Stimulated activated CD8-positive, alpha-beta memory T cell treated with anti-CD3 and anti-CD28 coated beads, Interleukin-7, amount 100 ng/mL, for 4 hours (primary cell): ENCODE data around the gene CD82.
"Not testable (repeated sequence)": the region's sequence is repeated elsewhere in the genome, so short reads cannot be mapped to it uniquely, and the experiment has no call there.

Experiments used
- DNase-seq, 2 donors: peaks; one replicate each; pipeline ENCODE4 v3.0.0-alpha.2; 2020; ENCODE audit warnings: low read depth in 2 of 2

Gene CD82

DNA sequence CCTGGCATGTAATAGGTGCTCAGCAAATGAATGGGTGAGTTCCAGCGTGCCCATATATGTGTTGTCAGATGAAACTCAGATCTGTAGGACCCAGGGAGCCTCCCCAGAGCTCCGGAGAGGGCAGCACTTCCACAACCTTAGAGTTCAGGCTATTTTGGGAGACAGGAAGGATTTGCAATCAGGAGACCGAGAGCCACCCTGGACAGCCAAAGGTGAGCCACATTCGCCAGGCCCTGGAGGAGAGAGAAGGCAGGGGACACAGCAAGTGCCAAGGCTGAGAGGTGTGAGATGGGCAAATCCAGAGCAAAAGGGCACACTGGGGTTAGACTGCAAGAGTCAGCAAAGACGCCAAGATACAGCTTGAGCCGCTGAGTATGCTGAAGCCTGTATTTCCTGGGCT is 66.4 kb downstream of the CD82 start:
- no peak for DNase-seq

DNA sequence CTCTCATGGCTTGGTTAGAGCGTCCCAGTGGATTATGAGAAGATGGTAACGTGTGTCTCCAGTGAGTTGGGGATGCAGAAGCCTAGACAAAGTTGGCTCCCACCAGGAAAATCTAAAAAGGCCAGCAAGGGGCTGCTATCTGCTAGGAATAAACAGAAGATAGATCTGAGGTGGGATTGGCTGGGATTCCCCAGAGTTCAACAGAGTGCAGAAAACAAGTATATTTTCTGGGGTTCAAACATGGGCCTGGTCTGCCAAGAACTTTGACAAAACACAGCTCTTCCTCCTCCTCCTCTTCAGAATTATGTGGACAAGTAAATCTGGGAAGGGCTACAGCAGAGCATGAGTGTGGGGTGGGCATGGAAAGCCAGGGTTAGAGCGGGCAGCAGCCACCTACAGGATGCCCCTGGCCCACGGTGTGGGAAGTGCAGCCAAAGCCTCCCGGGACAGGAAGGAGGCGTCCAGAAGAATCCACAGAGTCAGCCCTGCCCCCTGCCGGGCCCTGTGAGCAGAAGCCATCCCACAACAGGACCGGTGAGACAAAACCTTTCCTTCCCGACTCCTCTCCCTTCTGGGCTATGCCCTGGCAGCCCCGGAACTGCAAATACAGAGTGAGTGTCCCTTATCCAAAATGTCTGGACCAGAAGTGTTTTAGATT is 67.1 kb downstream of the CD82 start:
- DNase-seq, result no peak

DNA sequence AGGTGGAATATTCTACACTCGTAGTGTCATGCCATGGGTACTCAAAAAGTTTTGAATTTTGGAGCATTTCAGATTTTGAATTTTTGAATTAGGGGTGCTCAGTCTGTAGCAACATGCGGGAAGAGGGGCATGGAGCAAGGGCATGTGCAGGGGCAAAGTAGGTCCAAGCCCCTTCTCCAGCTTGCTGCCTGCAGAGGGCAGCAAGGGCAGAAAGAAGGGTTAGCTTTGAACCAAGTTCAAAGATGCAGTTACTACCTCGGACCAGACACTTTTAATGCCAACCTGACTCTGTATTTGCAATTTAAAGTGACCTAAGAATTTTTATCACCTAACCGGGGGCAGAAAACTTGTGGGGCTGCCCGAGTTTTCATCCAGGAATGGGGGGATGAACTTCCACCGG is 68.2 kb downstream of the CD82 start:
- no peak for DNase-seq

DNA sequence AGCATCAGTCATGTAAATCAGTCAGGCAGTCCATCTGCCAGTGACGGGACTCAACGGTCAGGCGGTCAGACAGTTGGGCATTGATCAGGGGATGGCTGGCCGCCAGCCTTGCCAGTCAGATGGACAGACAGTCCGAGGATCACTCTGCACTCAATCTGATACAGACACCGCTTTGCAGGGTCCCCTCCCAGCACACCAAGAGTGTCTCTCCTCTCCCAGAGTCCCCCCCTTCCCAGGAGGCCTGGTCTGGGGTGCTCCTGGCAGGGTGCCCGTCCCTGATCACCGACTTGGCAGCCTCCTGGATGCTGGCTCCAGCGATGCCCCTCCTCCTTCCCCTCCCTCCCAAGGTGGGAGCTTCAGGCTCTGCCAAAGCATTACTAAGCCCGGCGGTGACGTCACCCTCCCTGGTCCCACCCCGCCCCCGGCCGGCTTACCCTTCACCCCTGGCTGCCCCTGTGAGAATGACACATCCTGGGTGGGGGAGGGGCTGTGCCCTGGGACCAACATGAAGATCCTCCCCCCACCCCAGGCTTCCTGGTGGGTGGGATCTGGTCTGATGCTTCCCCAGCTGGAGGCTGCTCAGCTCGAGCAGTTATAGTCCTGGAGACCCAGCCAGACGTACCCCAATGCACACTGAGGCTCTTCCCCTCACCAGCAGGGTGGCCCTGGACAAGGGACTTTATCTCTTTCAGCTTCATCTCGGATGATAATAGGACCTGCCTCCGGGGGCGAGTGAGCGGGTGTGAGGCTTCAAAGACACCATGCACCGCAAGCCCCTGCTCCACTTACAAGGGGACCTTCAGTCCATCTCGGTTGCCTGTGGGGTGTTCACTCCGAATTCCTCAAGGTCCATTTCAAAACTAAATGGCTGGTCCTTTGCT is 69.2 kb downstream of the CD82 start:
- DNase-seq, result no peak

DNA sequence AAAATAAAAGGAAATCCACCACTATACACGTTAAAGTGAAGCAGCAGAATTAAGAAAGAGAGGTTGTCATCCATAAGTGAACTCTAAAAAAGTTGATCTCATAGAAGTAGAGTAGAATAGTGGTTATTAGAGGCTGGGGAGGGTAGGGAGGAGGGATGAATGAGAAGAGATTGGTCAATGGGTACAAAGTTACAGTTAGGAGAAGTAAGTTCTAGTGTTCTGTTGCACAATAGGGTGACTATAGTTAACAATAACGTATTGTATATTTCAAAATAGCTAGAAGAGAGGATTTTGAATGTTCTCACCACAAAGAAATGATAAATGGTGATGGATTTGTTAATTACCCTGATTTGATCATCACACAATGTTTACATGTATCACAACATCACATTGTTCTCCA is 72.0 kb downstream of the CD82 start:
- DNase-seq, result no peak

DNA sequence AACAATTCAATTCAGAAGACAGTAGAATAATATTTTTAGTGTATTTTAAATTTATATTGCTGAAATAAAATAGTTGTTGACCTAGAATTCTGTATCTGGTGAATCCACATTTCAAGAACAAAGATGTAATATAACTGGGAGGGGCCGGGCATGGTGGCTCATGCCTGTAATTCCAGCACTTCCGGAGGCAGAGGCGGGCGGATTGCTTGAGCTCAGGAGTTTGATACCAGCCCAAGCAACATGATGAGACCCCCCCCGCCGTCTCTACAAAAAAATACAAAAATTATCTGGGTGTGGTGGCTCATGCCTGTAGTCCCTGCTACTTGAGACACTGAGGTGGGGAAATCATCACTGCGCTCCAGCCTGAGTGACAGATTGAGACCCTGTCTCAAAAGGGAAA is 72.6 kb downstream of the CD82 start:
- DNase-seq, result no peak

DNA sequence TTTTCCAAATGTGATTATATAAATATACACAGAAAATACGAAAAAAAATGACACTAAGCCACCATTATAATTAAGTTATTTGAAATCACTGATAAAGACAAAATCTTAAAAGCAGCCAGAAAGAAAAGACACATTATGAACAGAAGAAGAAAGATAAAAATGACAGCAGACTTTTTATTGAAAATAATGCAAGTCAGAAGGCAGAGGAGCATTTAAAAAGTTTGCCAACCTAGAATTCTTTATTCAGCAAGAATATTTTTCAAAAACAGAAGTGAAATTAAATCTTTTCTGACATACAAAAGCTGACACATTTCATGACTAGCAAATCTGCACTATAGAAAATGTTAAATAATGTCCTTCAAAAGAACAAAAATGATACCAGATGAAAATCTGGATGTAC is 77.8 kb downstream of the CD82 start:
- no peak for DNase-seq

DNA sequence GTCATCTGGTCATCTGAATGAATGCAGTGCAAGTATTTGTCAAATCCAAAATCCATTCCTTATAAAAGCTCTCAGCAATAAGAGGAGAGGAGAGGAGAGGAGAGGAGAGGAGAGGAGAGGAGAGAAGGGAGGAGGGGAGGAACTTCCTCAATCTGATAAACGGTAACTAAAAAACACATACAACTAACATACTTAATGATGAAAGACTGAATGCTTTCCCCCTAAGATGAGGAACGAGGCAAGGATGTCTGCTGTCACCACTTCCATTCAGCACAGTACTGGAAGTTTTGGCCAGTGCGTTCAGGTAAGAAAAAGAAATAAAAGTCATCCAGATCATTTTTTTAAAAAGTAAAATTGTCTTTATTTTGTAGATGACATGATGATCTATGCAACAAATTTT is 80.4 kb downstream of the CD82 start:
- DNase-seq, result no peak

DNA sequence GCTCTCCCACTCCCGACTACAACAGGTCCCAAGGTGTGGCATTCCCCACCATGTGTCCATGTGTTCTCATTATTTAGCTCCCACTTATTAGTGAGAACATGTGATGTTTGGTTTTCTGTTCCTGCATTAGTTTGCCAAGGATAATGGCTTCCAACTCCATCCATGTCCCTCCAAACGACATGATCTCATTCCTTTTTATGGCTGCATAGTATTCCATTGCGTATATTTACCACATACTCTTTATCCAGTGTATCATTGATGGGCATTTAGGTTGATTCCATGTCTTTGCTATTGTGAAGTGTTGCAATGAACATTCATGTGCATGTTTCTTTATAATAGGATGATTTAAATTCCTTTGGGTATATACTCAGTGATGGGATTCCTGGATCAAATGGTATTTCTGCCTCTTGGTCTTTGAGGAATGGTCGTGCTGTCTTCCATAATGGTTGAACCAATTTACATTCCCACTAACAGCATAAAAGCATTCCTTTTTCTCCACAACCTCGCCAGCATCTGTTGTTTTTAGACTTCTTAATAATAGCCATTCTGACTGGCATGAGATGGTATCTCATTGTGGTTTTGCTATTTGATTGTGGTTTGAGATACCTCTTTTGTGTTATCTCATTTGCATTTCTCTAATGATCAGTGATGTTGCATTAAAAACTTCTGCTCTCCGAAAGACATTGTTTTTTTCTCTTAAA is 81.9 kb downstream of the CD82 start:
- DNase-seq, result not testable (repeated sequence)

DNA sequence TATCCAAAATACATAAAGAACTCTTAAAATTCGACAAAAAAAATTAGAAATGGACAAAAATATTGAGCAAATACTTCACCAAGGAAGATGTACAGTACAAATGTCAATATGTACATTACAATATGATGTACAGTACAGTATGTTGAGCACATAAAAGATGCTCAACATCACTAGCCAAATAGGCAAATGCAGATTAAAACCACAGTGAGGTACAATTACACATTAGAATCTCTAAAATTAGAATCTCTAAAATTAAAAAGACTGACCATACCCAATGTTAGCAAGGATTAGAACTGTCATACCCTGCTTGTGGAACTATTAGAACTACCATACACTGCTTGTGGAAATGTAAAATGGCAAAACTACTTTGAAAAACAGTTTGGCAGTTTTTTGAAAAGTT is 82.6 kb downstream of the CD82 start:
- no peak for DNase-seq

DNA sequence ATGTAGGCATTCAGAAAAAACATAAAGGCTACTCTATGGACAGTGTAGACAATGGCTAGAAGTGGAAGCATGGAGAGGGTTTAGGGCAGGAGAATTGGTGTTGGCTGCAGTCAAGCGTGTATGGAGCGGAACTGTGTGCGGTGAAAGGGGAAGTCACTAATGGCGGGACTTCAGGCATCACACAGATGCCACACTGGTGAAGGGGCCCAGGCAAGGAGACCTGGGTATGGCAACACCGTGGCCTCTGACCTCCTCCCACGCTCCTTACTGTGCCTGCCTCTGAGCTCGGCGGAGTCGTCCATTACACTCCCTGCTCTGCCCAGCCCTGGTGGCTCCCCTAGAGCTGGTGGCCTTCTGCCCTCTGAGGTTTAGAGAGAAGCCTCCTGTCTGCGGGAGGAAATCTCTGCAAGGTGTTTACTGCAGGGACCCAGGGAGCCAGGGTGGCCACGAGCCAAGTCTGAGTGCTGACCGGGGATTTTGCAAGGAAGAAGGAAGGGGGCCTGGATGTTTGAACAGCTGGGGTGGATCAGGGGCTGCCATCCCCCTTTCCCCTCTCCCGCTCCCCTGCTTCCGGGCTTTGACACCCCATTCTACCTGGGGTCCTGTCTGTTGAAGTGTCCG is 86.2 kb downstream of the CD82 start:
- DNase-seq, result no peak

DNA sequence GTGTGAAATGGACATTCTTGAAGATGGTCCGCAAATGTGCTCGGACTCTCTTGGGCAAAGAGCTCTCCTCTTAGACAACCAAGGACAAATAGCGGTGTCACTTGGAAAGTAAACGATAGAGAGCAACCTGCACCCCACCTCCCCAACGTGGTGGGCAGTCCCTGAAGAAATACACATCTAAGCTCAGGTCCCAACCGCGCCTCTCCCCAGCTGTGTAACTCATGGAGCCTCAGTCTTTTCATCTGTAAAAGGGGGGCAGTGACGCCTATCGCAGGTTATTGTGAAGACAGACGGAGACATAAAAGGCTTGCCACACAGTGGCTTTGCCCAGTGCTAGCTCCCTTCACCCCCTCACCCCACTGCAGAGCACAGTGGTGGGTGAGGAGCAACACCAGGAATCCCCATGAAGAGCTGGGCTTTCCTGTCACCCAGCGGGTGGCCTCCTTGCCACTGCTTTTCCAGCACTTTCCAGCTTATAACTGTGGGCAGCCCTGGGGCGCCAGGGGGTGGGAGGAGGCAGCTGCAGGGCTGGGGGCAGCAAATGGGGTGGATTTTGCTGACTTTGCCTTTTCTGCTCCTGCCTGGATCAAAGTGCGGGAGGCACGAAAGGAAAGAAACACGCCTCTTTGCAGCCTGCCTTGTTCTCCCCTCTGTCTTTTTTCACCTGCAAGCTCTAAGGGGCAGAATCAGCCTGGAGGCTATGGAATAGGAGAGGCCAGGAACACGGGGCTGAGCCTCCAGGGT is 87.6 kb downstream of the CD82 start:
- no peak for DNase-seq

DNA sequence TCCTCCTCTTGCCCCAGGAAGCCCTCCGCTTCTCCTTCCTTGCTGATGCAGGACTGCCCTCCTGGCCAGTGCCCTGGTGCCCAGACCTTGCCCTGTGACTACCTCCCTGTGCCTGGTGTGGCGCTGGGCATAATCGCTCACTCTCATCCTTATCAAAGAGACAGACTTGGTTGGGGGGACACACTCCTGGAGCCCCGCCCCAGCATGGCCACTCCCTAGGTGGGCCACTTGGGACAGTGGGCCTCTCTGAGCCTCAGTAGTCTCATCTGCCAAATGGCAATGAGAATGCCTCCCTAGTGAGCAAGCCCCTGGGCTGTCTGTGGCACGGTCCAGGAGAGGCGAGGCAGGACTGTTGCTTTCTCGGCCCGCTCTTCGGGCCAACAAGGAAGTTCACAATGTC is 88.6 kb downstream of the CD82 start:
- no peak for DNase-seq

DNA sequence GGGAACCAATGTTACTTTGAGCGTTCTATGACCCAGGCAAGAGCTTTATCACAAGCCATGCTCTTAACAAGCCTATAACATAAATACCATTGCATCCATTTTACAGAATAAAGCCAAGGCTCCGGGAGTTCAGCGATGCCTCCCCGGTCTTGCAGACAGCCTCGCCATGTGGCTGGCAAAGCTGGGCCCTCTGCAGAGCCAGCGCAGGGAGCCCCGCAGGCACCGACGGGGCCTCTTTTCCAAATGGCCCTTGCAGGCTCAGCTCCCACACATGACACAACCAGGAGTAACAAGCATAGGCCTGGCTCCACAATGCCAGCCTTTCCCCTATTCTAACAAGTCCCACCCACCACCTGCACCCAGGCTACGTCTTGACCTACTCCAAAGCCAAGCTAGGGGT is 89.1 kb downstream of the CD82 start:
- no peak for DNase-seq

DNA sequence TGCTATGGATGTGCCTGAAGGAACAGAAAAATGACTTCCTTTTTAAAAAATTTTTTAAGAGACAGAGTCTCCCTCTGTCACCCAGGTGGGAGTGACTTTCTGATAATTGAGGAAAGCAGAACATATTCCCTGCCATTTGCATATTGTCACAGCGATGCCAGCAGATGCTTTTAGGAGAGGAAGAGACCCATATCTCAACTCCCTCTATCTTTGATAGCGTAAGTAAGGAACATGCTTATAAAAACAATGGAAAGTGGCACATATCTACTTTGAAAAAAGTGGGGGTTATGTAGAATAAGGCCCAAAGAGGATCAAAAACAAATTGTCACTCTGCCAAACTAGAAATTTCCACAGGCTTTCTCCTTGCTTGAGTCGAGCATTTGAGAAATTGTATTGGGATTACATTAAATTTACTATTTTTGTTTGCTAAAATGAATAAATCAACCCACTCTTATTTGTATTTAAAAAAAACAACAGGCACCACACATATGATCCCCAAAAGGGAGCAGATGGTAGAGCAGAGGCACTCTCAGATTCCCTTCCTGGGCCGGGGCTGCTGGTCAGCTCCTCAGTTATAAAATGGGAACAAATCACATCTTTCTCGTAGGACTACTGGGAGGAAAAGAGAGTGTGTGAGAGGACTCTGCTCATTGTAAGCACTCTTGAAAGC is 92.5 kb downstream of the CD82 start:
- DNase-seq, result no peak

DNA sequence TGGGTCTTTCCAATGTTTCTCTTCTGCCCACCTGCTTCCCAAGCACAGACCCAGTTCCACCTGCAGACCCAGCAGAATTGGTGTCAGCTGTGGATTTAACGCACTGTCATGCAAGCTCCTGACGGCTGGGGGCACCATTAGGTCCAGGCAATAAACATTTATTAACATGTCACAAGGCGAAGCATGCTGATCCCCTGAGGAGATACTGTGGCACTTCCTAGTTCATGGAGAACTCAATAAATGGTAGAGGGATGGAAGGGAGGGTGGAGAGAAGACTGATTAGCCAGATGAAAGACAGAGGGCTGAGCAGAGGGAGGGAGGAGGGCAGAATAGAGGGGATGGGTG is 93.0 kb downstream of the CD82 start:
- DNase-seq, result no peak

DNA sequence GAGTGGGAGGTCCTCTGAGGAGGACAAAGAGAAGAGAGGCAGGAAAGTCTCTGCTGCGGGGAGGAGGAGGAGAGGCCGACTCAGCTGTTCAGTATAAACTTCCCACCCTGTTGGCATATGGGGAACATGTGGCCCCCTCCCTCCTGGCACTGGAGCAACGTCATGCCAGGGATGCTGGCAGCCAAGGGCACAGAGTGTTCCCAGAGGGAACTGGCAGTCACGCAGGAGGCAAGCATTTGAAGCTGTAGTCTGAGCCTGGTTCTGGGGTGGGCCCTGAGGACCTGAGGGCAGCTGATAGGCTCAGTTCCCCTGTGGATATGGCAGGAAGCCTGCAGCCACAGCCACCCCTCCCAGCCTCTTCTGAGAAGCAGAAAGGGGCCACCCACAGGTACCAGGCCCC is 94.2 kb downstream of the CD82 start:
- no peak for DNase-seq

DNA sequence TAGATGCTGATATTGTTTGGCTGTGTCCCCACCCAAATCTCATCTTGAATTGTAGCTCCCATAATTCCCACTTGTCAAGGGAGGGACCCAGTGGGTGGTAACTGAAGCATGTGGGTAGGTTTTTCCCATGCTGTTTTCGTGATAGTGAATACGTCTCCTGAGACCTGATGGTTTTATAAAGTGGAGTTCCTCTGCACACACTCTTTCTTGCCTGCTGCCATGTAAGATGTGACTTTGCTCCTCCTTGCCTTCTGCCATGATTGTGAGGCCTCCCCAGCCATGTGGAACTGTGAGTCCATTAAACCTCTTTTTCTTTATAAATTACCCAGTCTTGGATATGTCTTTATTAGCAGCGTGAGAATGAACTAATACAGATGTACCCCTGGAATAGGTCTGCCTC is 95.1 kb downstream of the CD82 start:
- not testable (repeated sequence) for DNase-seq

DNA sequence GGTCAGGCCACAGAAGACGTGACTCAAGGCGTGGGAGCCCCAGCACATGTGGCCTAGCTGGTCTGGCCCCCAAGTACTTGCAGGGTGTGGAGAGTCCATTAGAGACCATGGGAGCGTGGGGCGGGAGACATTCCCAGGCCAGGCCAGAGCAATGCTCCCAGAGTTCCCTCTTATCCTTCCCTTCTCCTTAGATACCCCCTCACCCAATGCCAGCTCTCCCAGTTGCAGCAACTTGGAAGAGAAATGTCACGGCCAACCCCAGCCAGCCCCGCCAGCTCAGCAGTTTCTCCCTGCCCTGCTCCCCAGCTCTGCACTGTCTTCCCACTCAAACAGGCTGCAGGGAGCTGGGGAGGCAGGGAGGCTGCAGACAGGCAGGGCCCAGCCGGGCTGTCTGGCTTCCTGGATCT is 95.9 kb downstream of the CD82 start:
- no peak for DNase-seq
